HepG2 (cell line): ENCODE data around the gene PLXNB2. TPM values are rescaled to one million over a fixed set of nuclear protein-coding genes. Genes with fewer than 3 reads are reported as not detected.

Experiments used
- AHR ChIP-seq: IDR thresholded peaks from 2 replicates; pipeline ENCODE4 v1.6.1; 2018; ENCODE audit warnings: missing genetic modification reagents, missing compliant biosample characterization
- GPN1 ChIP-seq: sonication (generic); formaldehyde crosslinking; IDR thresholded peaks from 2 replicates; pipeline ENCODE4 v1.5.1; 2020; ENCODE audit warnings: missing genetic modification reagents, borderline replicate concordance
- KDM5A ChIP-seq: fragments of 200-600 bp; sonication (generic); IDR thresholded peaks from 2 replicates; pipeline ENCODE4 v1.7.0; 2018; ENCODE audit warnings: antibody characterized with exemption, mild to moderate bottlenecking, low read length, borderline replicate concordance
- KLF6 ChIP-seq: IDR thresholded peaks from 2 replicates; pipeline ENCODE4 v1.8.0; 2016; ENCODE audit warnings: missing biosample characterization, missing genetic modification reagents
- MEF2D ChIP-seq: sonication (generic); formaldehyde crosslinking; IDR thresholded peaks from 2 replicates; pipeline ENCODE4 v1.5.1; 2020; ENCODE audit warnings: mild to moderate bottlenecking, missing genetic modification reagents
- TARDBP ChIP-seq: sonication (generic); formaldehyde crosslinking; IDR thresholded peaks from 2 replicates; pipeline ENCODE4 v1.8.0; 2022; ENCODE audit warnings: mild to moderate bottlenecking, missing genetic modification reagents
- TGIF2 ChIP-seq: IDR thresholded peaks from 2 replicates; pipeline ENCODE4 v1.6.1; 2016; ENCODE audit warnings: control low read depth, missing compliant biosample characterization
- ZFP36L1 ChIP-seq: sonication (generic); formaldehyde crosslinking; IDR thresholded peaks from 2 replicates; pipeline ENCODE4 v1.8.0; 2022; ENCODE audit warnings: mild to moderate bottlenecking, missing genetic modification reagents, moderate library complexity
- ZFP41 ChIP-seq: sonication (generic); formaldehyde crosslinking; IDR thresholded peaks from 2 replicates; pipeline ENCODE4 v1.4.0; 2020; ENCODE audit warnings: mild to moderate bottlenecking, missing genetic modification reagents, borderline replicate concordance
- ZNF343 ChIP-seq: sonication (generic); formaldehyde crosslinking; IDR thresholded peaks from 2 replicates; pipeline ENCODE4 v1.4.0; 2020; ENCODE audit warnings: mild to moderate bottlenecking, missing genetic modification reagents
- polyA plus RNA-seq, 8 experiments: library from polyadenylated mRNA; depleted of rRNA in 3 of 8; stranded (reverse) in 7 of 8; unstranded in 1 of 8; fragments of >200 nt; fragmentation: Illumina TruSeq in 4 of 8; extraction: Trizol in 4 of 8; gene quantifications; 2 replicates each; pipeline versions ENCODE4 v1.2.1 to v1.2.3, GENCODE V29; 2011 to 2016; ENCODE audit warnings: low read depth in 4 of 8, missing spikeins in 1 of 8, mixed read lengths in 1 of 8; ENCODE audit not compliant: insufficient read depth in 1 of 8
- total RNA-seq, 5 experiments: library from RNA; depleted of rRNA; stranded (reverse); fragments of >200 nt; fragmentation: Illumina TruSeq; extraction: Trizol; gene quantifications; 2 replicates each; pipeline ENCODE4 v1.2.3, GENCODE V29; 2016; ENCODE audit warnings: low read depth in 1 of 5
- TF ChIP-seq, protein P1 (sequence below): sonication (generic); formaldehyde crosslinking; IDR thresholded peaks from 2 replicates; pipeline ENCODE4 v1.4.0; 2020; ENCODE audit warnings: low read depth, mild to moderate bottlenecking, missing genetic modification reagents

PLXNB2 gene
- total and polyA plus RNA-seq, 2 of the 13 experiments (the other 11 are each of a cell fraction or from before 2014, with no cell fraction given), result 32.6 to 68.9 TPM

- no peak for TF ChIP-seq ZFP41 (CRISPR knock-in tag)
- TF ChIP-seq ZFP36L1 (CRISPR knock-in tag), result no peak
- TF ChIP-seq, protein P1, sequence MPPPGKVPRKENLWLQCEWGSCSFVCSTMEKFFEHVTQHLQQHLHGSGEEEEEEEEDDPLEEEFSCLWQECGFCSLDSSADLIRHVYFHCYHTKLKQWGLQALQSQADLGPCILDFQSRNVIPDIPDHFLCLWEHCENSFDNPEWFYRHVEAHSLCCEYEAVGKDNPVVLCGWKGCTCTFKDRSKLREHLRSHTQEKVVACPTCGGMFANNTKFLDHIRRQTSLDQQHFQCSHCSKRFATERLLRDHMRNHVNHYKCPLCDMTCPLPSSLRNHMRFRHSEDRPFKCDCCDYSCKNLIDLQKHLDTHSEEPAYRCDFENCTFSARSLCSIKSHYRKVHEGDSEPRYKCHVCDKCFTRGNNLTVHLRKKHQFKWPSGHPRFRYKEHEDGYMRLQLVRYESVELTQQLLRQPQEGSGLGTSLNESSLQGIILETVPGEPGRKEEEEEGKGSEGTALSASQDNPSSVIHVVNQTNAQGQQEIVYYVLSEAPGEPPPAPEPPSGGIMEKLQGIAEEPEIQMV, result peak; percentile 19; the same call in 1 of the 2 replicates
- 0 out of 2 replicates have a peak, but pooled peaks have one; percentile 14 for TF ChIP-seq TARDBP (CRISPR knock-in tag)
- TF ChIP-seq KLF6 (CRISPR knock-in tag), result no peak
- 0 out of 2 replicates have a peak, but pooled peaks have one; percentile 7 for TF ChIP-seq ZNF343 (CRISPR knock-in tag)
- TF ChIP-seq KDM5A, result no peak
- TF ChIP-seq AHR, result no peak
- TF ChIP-seq GPN1 (CRISPR knock-in tag), result no peak
- TF ChIP-seq MEF2D (CRISPR knock-in tag), result no peak
- TF ChIP-seq TGIF2 (CRISPR knock-in tag), result no peak
Measured at GRCh38 chr22:50326225-50326955, 18.9 kb upstream of the PLXNB2 start (continued).
